ENCODE data around the gene MGME1. TPM values are rescaled to one million over a fixed set of nuclear protein-coding genes. Genes with fewer than 3 reads are reported as not detected.
A peak's percentile ranks its signal among the peaks of the same experiment; 100 is the strongest.

Gene MGME1
- total RNA-seq, 1 donor from 2014 or later, result 14.2 TPM

DNA sequence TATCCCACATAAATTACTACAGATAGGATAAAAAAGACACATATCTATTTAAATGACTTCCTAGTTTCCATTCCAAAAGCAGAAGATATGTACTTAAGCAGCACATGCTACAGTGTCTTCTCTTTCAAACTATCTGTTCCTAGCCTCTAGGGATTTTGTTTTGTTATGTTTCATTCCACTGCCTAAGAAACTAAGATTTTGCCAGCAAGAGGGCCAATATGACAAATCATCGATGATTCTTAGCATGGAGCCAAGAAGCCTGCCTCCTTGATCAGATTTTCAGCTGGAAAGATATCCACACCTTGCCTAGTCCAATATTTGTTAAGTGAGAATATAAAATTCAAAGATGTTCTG, 7.3 kb upstream of the MGME1 start:
- peak overlapping the region; percentile 17 for H3K9ac ChIP-seq (ENCODE audit: low read length)
- peaks cover 63% of the 10 kb centered on the region for H3K4me1 Mint-ChIP-seq (ENCODE audit: low read depth, unreplicated experiment)
- no peak overlapping the region for H3K27ac Mint-ChIP-seq (ENCODE audit: unreplicated experiment)
- peaks cover 66% of the 10 kb centered on the region for H3K4me1 ChIP-seq (ENCODE audit: insufficient read depth, low read length)
- no peak overlapping the region for H3K27ac ChIP-seq (ENCODE audit: low read depth, low read length)
- no peaks in the 10 kb centered on the region for H3K9me3 Mint-ChIP-seq (ENCODE audit: unreplicated experiment)
- FAIRE-seq (no peak), DNase-seq (ENCODE audit: low read depth) (no peak)
- H3K79me2 ChIP-seq (ENCODE audit: insufficient read depth, low read length), result peaks cover 100% of the 10 kb centered on the region
- H3K4me3 Mint-ChIP-seq (ENCODE audit: unreplicated experiment), result no peak overlapping the region
- no peaks in the 10 kb centered on the region for H3K27me3 Mint-ChIP-seq (ENCODE audit: low read depth, unreplicated experiment)
- no peak overlapping the region for H2AFZ ChIP-seq (ENCODE audit: low read depth, low read length)
- peak overlapping the region; percentile 46 for H3K4me2 ChIP-seq (ENCODE audit: low read length)
- H3K36me3 ChIP-seq (ENCODE audit: insufficient read depth, low read length), result peaks cover 9% of the 10 kb centered on the region
- no peaks in the 10 kb centered on the region for H3K27me3 ChIP-seq (ENCODE audit: insufficient read depth, low read length)
- H3K4me3 ChIP-seq (ENCODE audit: insufficient read depth, low read depth, low read length), result no peak overlapping the region
- H3K36me3 Mint-ChIP-seq (ENCODE audit: low read depth, unreplicated experiment), result peaks cover 9% of the 10 kb centered on the region
- no peak for TF ChIP-seq EZH2 (IDR thresholded peaks at IDR 0.05; ENCODE audit: insufficient read depth, low read length)
- TF ChIP-seq, protein P1, sequence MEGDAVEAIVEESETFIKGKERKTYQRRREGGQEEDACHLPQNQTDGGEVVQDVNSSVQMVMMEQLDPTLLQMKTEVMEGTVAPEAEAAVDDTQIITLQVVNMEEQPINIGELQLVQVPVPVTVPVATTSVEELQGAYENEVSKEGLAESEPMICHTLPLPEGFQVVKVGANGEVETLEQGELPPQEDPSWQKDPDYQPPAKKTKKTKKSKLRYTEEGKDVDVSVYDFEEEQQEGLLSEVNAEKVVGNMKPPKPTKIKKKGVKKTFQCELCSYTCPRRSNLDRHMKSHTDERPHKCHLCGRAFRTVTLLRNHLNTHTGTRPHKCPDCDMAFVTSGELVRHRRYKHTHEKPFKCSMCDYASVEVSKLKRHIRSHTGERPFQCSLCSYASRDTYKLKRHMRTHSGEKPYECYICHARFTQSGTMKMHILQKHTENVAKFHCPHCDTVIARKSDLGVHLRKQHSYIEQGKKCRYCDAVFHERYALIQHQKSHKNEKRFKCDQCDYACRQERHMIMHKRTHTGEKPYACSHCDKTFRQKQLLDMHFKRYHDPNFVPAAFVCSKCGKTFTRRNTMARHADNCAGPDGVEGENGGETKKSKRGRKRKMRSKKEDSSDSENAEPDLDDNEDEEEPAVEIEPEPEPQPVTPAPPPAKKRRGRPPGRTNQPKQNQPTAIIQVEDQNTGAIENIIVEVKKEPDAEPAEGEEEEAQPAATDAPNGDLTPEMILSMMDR (IDR thresholded peaks at IDR 0.05; ENCODE audit: insufficient read depth, low read depth, low read length), result no peak
- H4K20me1 ChIP-seq (ENCODE audit: insufficient read depth, low read length), result peaks cover 98% of the 10 kb centered on the region
- H3K9me3 ChIP-seq (ENCODE audit: insufficient read depth, low read depth, low read length), result no peaks in the 10 kb centered on the region

DNA sequence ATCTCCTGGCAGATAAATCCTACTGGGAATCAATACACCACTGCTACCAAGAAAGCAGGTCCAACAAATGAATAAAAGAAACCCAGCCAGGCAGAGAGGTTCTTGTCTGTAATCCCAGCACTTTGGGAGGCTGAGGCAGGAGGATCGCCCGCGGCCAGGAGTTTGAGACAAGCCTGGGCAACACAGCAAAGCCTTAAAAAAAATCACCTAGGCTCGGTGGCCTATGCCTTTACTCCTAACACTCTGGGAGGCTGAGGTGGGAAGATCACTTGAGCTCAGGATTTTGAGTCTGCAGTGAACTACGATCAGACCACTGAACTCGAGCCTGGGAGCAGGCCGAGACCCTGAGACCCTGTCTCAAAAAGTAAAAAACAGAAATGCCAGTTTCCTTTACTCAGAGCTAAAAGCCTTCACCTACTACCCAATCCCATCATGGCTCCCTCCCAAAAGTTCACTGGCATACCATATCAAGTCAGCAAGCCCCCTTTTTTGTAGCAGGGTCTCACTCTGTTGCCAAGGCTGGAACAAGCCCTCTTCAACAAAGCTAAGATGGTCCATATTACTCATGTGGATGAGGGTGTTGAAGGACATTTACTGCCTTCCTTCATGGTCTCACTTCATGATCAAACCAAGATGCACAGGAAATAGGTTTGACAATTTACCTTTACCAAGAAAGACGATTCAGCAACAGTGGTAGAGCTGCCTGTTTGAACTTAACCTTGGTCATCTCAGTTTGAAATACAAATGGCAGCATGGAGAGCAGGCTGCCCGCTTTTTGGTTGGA, 5.5 kb upstream of the MGME1 start:
- Histone ChIP-seq H3K27me3 (ENCODE audit: insufficient read depth, low read length) (no peaks in the 10 kb centered on the region), H4K20me1 (ENCODE audit: insufficient read depth, low read length) (peaks cover 97% of the 10 kb centered on the region), H3K4me3 (ENCODE audit: insufficient read depth, low read depth, low read length) (no peak overlapping the region), H3K79me2 (ENCODE audit: insufficient read depth, low read length) (peaks cover 100% of the 10 kb centered on the region), H3K27ac (ENCODE audit: low read depth, low read length) (peak overlapping the region; percentile 12), H3K4me1 (ENCODE audit: insufficient read depth, low read length) (peaks cover 62% of the 10 kb centered on the region), H3K36me3 (ENCODE audit: insufficient read depth, low read length) (peaks cover 6% of the 10 kb centered on the region), H3K9ac (ENCODE audit: low read length) (no peak overlapping the region), H3K4me2 (ENCODE audit: low read length) (peak overlapping the region; percentile 95), H2AFZ (ENCODE audit: low read depth, low read length) (no peak overlapping the region), H3K9me3 (ENCODE audit: insufficient read depth, low read depth, low read length) (no peaks in the 10 kb centered on the region)
- H3K4me1 Mint-ChIP-seq (ENCODE audit: low read depth, unreplicated experiment), result peaks cover 55% of the 10 kb centered on the region
- H3K27me3 Mint-ChIP-seq (ENCODE audit: low read depth, unreplicated experiment), result no peaks in the 10 kb centered on the region
- peaks cover 12% of the 10 kb centered on the region for H3K36me3 Mint-ChIP-seq (ENCODE audit: low read depth, unreplicated experiment)
- H3K27ac Mint-ChIP-seq (ENCODE audit: unreplicated experiment), result peak overlapping the region; percentile 64
- no peak for FAIRE-seq
- no peaks in the 10 kb centered on the region for H3K9me3 Mint-ChIP-seq (ENCODE audit: unreplicated experiment)
- TF ChIP-seq, protein P1 (IDR thresholded peaks at IDR 0.05; ENCODE audit: insufficient read depth, low read depth, low read length), result no peak
- no peak for TF ChIP-seq EZH2 (IDR thresholded peaks at IDR 0.05; ENCODE audit: insufficient read depth, low read length)
- DNase-seq (ENCODE audit: low read depth), result no peak
- peak overlapping the region; percentile 48 for H3K4me3 Mint-ChIP-seq (ENCODE audit: unreplicated experiment)

DNA sequence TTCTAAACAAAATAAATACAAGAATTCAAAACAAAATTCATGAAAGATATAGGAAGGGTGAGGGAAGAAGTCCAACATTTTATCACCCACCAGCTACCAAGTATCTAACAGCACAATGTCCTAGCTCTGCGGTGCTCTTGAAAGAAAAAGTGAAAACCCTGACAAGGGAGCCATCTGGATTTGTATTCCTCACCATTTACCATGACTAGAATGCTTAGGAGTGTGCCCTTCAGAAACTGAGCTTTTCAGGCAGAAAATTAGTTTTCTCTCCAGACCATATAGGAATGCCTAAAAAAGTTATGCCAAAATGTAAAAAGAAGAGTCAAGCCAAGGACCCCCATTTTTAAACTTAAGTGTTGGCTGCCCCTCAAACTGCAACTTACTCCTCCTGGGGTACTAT, 4.7 kb upstream of the MGME1 start:
- Mint-ChIP-seq H3K9me3 (ENCODE audit: unreplicated experiment) (no peaks in the 10 kb centered on the region), H3K27me3 (ENCODE audit: low read depth, unreplicated experiment) (no peaks in the 10 kb centered on the region), H3K27ac (ENCODE audit: unreplicated experiment) (no peak overlapping the region), H3K4me1 (ENCODE audit: low read depth, unreplicated experiment) (peaks cover 48% of the 10 kb centered on the region), H3K4me3 (ENCODE audit: unreplicated experiment) (peak overlapping the region; percentile 85), H3K36me3 (ENCODE audit: low read depth, unreplicated experiment) (peaks cover 12% of the 10 kb centered on the region)
- no peak for FAIRE-seq
- H2AFZ ChIP-seq (ENCODE audit: low read depth, low read length), result no peak overlapping the region
- H3K9me3 ChIP-seq (ENCODE audit: insufficient read depth, low read depth, low read length), result no peaks in the 10 kb centered on the region
- H3K4me3 ChIP-seq (ENCODE audit: insufficient read depth, low read depth, low read length), result no peak overlapping the region
- peaks cover 89% of the 10 kb centered on the region for H4K20me1 ChIP-seq (ENCODE audit: insufficient read depth, low read length)
- peaks cover 6% of the 10 kb centered on the region for H3K36me3 ChIP-seq (ENCODE audit: insufficient read depth, low read length)
- no peak overlapping the region for H3K9ac ChIP-seq (ENCODE audit: low read length)
- no peak overlapping the region for H3K27ac ChIP-seq (ENCODE audit: low read depth, low read length)
- H3K79me2 ChIP-seq (ENCODE audit: insufficient read depth, low read length), result peaks cover 97% of the 10 kb centered on the region
- H3K27me3 ChIP-seq (ENCODE audit: insufficient read depth, low read length), result no peaks in the 10 kb centered on the region
- TF ChIP-seq, protein P1 (IDR thresholded peaks at IDR 0.05; ENCODE audit: insufficient read depth, low read depth, low read length), result no peak
- no peak for DNase-seq (ENCODE audit: low read depth)
- peaks cover 54% of the 10 kb centered on the region for H3K4me1 ChIP-seq (ENCODE audit: insufficient read depth, low read length)
- peak overlapping the region; percentile 95 for H3K4me2 ChIP-seq (ENCODE audit: low read length)
